GM19452 (cell line): ENCODE results near the gene KLKB1.

Experiments
- ATAC-seq: cut with Tn5 transposase; IDR thresholded peaks from one replicate; pipeline ENCODE4 v1.9.1; 2021; ENCODE audit not compliant: unreplicated experiment

Gene KLKB1

GRCh38 chr4:186227221-186227620, at the start of gene KLKB1:
Gene KLKB1 (plus strand): TSS chr4:186227507. CDS start chr4:186228196, 689 bp downstream.
- ATAC-seq, result no peak

GRCh38 chr4:186188107-186188506, 39.2 kb upstream of the KLKB1 start:
- ATAC-seq, result no peak

- ATAC-seq, result no peak
These were observed 37.7 kb upstream of the KLKB1 start for GRCh38 chr4:186189656-186190055.

GRCh38 chr4:186190581-186191199, 36.6 kb upstream of the KLKB1 start:
- peak; percentile 33 for ATAC-seq

- peak; percentile 90 for ATAC-seq
These were observed 35.9 kb upstream of the KLKB1 start, which contains the start of gene CYP4V2 for GRCh38 chr4:186191200-186192065. Gene CYP4V2 (plus strand): TSS chr4:186191567. CDS start chr4:186191824, 257 bp downstream.

GRCh38 chr4:186192066-186192612, 35.2 kb upstream of the KLKB1 start:
- ATAC-seq, result no peak

- ATAC-seq, result no peak
These were observed 33.5 kb upstream of the KLKB1 start for GRCh38 chr4:186193851-186194250.

- no peak for ATAC-seq
These were observed 31.2 kb upstream of the KLKB1 start for GRCh38 chr4:186196063-186196462.

- no peak for ATAC-seq
These were observed 26.8 kb upstream of the KLKB1 start for GRCh38 chr4:186200516-186200915.

- no peak for ATAC-seq
These were observed 26.3 kb upstream of the KLKB1 start for GRCh38 chr4:186201010-186201409.

GRCh38 chr4:186201535-186202230, 25.6 kb upstream of the KLKB1 start:
- ATAC-seq, result peak; percentile 89

- no peak for ATAC-seq
These were observed 24.7 kb upstream of the KLKB1 start for GRCh38 chr4:186202490-186203140.

- no peak for ATAC-seq
These were observed 23.9 kb upstream of the KLKB1 start for GRCh38 chr4:186203406-186203805.

GRCh38 chr4:186204103-186204559, 23.2 kb upstream of the KLKB1 start:
- no peak for ATAC-seq

- ATAC-seq, result no peak
These were observed 22.6 kb upstream of the KLKB1 start for GRCh38 chr4:186204686-186205085.

GRCh38 chr4:186205156-186205555, 22.2 kb upstream of the KLKB1 start:
- ATAC-seq, result no peak

GRCh38 chr4:186216465-186217024, 10.8 kb upstream of the KLKB1 start:
- no peak for ATAC-seq

GRCh38 chr4:186217733-186218293, 9.5 kb upstream of the KLKB1 start:
- no peak for ATAC-seq

- ATAC-seq, result no peak
These were observed 5.7 kb upstream of the KLKB1 start for GRCh38 chr4:186221624-186222023.

GRCh38 chr4:186225848-186226247, 1.5 kb upstream of the KLKB1 start:
- ATAC-seq, result no peak
